Colonic mucosa (tissue), 4 donors: ENCODE measurements around the gene KDM4B. TPM values are rescaled to one million over a fixed set of nuclear protein-coding genes. Genes with fewer than 3 reads are reported as not detected.

ENCODE experiments used
- DNase-seq: peaks from one replicate; pipeline ENCODE4 v3.0.0-alpha.2; 2020
- H3K27ac ChIP-seq: fragments of 200-600 bp; one replicate; pipeline ENCODE4 v1.8.0; 2021
- H3K27me3 ChIP-seq: fragments of 200-600 bp; one replicate; pipeline ENCODE4 v1.8.0; 2021
- H3K36me3 ChIP-seq: fragments of 200-600 bp; one replicate; pipeline ENCODE4 v1.8.0; 2021
- H3K4me1 ChIP-seq: fragments of 200-600 bp; one replicate; pipeline ENCODE4 v1.8.0; 2021; ENCODE audit warnings: mild to moderate bottlenecking
- H3K4me3 ChIP-seq: fragments of 200-600 bp; one replicate; pipeline ENCODE4 v1.8.0; 2021
- H3K9ac ChIP-seq, 2 donors: one replicate each; pipeline ENCODE4 v1.7.0; 2013; ENCODE audit warnings: control low read depth in 2 of 2, low read depth in 2 of 2, low read length in 2 of 2
- H3K9me3 ChIP-seq: fragments of 200-600 bp; one replicate; pipeline ENCODE4 v1.8.0; 2021
- CTCF ChIP-seq: fragments of 200-600 bp; IDR thresholded peaks from one replicate; pipeline ENCODE4 v1.8.0; 2022; ENCODE audit warnings: antibody characterized with exemption, mild to moderate bottlenecking
- intact Hi-C: fragments of 100-400 bp; cut with DNase I; formaldehyde crosslinking; loops from one replicate; pipeline ENCODE4 v1.14.1; 2022
- total RNA-seq, 2 donors: library from RNA; stranded (reverse); fragmentation: NEBNext Ultra II Directional in 1 of 2; extraction: Animal tissue kit (Norgen Biotek cat#: 25700) in 1 of 2; gene quantifications; one replicate each; pipeline ENCODE4 v1.2.1, GENCODE V29; 2021
- donor health status: healthy.
- donor health status: DM: no; HTN: no; CAD: no.
- donor health status: DM: no; HTN: no; CAD: no.

The KDM4B gene
- total RNA-seq, 2 donors from 2014 or later: 35.2 to 52.9 TPM

GRCh38 chr19:5103061-5103701, 134.3 kb downstream of the KDM4B start:
- H3K27ac ChIP-seq: no peak overlapping the region
- no peak for DNase-seq
- no peaks in the 10 kb centered on the region for H3K4me1 ChIP-seq
- intact Hi-C loops: no loop called here
- no peak overlapping the region for H3K4me3 ChIP-seq
- H3K27me3 ChIP-seq: no peaks in the 10 kb centered on the region
- H3K9me3 ChIP-seq: peaks cover 12% of the 10 kb centered on the region
- H3K9ac ChIP-seq: no peak overlapping the region
- no peaks in the 10 kb centered on the region for H3K36me3 ChIP-seq
- TF ChIP-seq CTCF: no peak

DNA sequence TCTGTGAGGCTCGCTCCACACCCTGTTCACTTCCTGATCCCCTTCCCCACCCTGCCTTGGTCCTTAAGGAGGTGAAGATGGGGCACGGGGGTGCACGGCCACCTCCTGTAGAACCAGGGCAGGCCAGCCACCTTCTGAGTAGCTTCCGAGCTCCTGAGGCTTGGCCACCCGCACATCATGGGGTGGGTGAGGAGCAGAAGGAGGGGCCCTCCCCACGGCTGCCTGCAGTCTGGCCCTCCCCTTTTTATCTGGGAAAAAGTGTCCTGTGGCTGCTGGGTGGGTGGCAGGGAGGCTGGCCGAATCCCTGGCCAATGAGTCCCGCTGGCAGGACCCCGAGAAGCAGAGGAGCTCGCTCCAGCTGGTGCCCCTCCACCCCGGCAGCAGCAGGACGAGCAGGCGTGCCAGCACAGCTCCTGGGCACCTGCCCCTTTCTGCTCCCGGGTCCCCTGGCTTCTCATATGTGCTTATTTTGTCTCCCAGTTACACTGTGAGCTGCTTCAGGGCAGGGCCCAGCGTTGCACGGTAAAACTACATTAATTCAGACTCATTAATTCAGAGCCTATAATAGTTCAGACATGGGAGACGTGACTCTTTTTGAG, 135.0 kb downstream of the KDM4B start:
- no peak overlapping the region for H3K4me3 ChIP-seq
- no peak overlapping the region for H3K27ac ChIP-seq
- TF ChIP-seq CTCF: no peak
- no peaks in the 10 kb centered on the region for H3K36me3 ChIP-seq
- intact Hi-C loops: no loop called here
- no peak overlapping the region for H3K9ac ChIP-seq
- peaks cover 10% of the 10 kb centered on the region for H3K9me3 ChIP-seq
- H3K4me1 ChIP-seq: no peaks in the 10 kb centered on the region
- no peaks in the 10 kb centered on the region for H3K27me3 ChIP-seq
- DNase-seq: no peak

- TF ChIP-seq CTCF: no peak
- intact Hi-C loops: no loop called here
- no peak overlapping the region for H3K4me3 ChIP-seq
- peaks cover under 1% of the 10 kb centered on the region for H3K9me3 ChIP-seq
- DNase-seq: no peak
- H3K4me1 ChIP-seq: no peaks in the 10 kb centered on the region
- no peak overlapping the region for H3K9ac ChIP-seq
- no peak overlapping the region for H3K27ac ChIP-seq
- no peaks in the 10 kb centered on the region for H3K36me3 ChIP-seq
- no peaks in the 10 kb centered on the region for H3K27me3 ChIP-seq
Measured at GRCh38 chr19:5104871-5105351, 136.0 kb downstream of the KDM4B start.

GRCh38 chr19:5106191-5106726, 137.3 kb downstream of the KDM4B start:
- DNase-seq: no peak
- Histone ChIP-seq H3K9me3 (no peaks in the 10 kb centered on the region), H3K27me3 (no peaks in the 10 kb centered on the region), H3K27ac (no peak overlapping the region), H3K9ac (no peak overlapping the region), H3K4me1 (no peaks in the 10 kb centered on the region), H3K4me3 (no peak overlapping the region), H3K36me3 (no peaks in the 10 kb centered on the region)
- intact Hi-C loops: no loop called here
- TF ChIP-seq CTCF: no peak

DNA sequence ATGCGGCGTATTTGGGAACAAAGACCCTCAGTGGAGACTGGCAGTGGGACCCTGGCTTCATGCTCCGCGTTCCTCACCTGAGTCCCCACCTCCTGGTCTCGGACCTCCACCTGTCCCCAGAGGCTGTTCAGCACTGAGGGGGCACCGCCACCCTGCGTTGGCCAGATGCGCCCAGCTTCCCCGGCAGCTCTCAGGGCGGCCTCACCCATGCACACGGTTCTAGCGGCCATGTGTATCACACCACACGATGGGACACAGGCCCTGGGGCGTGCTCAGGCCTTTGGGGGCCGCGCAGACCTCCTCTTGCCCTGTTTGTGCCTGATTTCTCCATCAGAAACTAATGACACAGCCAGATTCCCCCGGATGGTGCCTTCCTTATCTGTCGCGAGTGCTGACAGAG, 138.1 kb downstream of the KDM4B start:
- intact Hi-C loops: no loop called here
- Histone ChIP-seq H3K36me3 (no peaks in the 10 kb centered on the region), H3K9ac (no peak overlapping the region), H3K4me1 (no peaks in the 10 kb centered on the region), H3K27ac (no peak overlapping the region), H3K9me3 (no peaks in the 10 kb centered on the region), H3K27me3 (no peaks in the 10 kb centered on the region), H3K4me3 (no peak overlapping the region)
- TF ChIP-seq CTCF: no peak
- no peak for DNase-seq
